HG03025 (cell line): ENCODE results near the gene EMILIN1.
"Not testable (repeated sequence)": the region's sequence is repeated elsewhere in the genome, so short reads cannot be mapped to it uniquely, and the experiment has no call there.

ENCODE experiments used
- ATAC-seq: cut with Tn5 transposase; IDR thresholded peaks from one replicate; pipeline ENCODE4 v1.9.1; 2021; ENCODE audit warnings: mild to moderate bottlenecking, moderate library complexity; ENCODE audit not compliant: unreplicated experiment, low FRiP score

The EMILIN1 gene

GRCh38 chr2:27053321-27053720 lies 25.1 kb upstream of the EMILIN1 start:
- no peak for ATAC-seq

GRCh38 chr2:27053776-27054175 lies 24.6 kb upstream of the EMILIN1 start:
- no peak for ATAC-seq

- ATAC-seq, result no peak
These were observed 23.7 kb upstream of the EMILIN1 start for GRCh38 chr2:27054721-27055120.

DNA sequence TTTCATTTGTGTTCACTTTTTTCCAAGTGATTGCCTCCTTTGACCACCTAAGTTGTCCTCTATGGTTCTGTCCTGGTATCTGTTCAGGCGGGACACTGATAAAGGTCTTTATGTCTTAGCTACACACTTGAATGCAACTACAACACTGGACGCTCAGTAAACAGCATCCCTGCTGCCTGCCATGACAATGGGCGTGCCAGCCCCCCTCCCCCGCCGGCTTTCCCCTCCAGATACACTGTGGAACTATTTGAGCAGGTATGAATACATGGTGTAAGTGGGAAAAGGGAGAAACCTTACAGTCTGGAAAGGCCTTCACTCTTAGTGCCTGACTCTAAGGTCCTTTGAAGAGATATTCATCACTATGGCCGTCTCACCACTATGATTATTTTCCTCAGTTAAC lies 21.2 kb upstream of the EMILIN1 start:
- ATAC-seq, result no peak

DNA sequence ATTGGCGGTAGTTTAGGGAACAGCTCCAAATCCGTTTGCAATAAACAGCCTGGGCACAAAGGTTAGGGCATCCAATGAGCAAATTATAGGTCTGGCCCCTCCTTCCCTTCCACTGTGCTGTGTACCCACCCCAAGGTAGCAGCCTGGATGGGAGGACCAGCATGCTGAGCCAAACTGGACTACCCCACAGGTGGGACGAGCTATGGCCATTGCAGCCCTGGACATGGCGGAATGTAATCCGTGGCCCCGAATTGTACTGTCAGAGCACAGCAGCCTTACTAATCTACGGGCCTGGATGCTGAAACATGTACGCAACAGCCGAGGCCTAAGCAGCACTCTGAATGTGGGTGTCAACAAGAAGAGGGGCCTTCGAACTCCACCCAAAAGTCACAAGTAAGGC lies 20.2 kb upstream of the EMILIN1 start:
- ATAC-seq, result no peak

GRCh38 chr2:27059141-27059820 lies 19.1 kb upstream of the EMILIN1 start:
- no peak for ATAC-seq

DNA sequence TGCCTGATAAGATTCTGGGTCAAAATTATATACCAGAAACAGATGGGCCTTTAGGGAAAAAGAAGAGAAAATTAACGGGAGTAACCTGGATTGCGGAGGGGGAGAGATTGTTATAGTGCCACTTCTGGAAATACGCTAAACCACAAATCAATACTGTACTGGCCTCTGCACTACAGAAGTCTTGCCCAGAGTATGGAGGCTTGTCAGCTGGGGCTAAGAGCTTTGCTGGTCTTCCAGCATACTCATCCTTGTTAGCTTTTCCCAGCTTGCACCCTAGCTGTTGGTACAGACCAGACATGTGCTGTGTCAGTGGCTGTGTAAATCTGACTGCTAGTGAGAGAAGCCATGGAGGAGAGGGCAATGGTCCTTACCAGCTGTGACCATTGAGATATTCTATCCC lies 18.1 kb upstream of the EMILIN1 start:
- no peak for ATAC-seq

DNA sequence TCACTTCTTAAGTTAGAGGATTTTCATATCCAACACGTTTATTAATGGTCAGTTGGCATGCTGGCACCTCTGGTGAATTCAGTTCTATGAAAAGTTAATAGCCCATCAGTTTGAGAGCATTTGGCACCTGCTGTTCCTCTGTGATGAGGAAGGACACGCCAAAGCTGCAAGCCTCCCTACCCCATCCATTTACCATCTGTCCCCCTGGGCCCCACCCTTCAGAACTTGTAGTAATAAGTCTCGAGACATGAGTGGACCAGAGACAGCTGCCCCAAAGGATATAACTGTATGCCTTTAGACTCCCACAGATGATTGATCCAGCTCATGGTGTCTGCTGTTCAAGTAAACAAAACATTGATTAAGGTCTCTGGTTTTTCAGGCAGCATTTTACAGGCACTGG lies 13.3 kb upstream of the EMILIN1 start:
- no peak for ATAC-seq

DNA sequence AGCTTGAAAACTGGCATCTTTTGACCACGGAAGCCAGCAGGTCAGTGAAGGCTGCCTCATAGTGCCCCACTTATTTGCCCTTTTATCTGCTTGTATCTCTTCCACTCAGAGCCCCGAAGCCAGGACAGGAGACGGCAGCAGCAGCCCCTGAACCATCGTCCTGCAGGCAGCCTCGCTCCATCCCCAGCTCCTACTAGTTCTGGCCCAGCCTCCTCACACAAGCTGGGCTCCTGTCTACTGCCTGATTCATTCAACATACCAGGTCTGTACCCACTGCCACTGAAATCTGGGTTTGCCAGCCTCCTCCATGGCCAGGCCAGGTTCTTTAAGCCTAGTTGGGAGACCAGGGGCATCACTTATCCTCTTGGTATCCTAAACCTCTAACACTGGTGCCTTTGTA lies 11.0 kb upstream of the EMILIN1 start:
- ATAC-seq, result no peak

DNA sequence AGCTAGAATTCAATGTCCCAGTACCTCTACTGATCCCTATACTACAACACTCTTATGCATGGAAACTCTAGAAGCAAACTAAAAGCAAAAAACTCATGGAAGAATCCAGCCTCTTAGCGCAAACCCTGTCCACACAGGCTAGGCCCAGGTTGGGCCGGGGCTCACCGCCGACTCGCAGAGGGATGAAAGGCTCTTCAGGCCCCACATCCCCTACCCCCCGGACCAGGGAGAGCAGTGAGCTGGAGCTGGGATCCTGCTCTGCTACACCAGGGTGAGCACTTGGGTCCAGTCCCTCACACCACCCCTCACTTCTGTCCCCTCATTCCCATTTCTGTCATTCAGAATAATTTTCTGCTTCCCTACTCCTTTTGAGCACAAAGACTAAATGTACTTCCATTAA lies 9.0 kb upstream of the EMILIN1 start:
- ATAC-seq, result no peak

DNA sequence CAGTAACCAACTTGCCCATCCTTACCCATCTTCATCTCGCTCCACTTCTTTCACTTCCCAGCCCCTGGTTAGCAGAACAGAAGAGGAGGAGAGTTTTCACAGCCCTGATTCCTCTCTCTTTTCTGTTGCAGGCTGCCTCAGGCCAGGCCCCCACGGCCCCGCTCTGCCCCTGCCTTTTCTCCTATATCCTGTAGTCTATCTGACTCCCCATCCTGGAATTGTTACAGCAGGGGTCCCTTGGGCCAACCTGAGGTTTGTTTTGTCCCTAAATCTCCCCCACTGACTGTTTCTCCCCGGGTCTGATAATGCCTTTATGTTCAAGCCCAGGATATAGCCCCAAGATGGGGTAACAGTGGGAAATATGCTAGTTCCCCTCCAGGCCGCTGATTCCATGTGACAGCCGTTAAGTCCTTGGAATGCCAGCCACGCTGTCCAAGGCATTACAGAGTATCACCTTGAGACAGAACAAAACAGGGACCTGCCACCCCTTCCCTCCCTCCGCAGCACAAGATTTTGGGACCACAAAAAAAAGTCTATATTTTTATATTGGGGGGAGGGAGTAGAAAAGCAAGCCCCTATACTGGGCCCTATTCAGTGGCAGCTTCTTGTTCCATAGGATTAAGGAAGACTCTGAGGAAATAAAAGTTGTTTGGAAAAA lies 8.3 kb upstream of the EMILIN1 start:
- no peak for ATAC-seq

DNA sequence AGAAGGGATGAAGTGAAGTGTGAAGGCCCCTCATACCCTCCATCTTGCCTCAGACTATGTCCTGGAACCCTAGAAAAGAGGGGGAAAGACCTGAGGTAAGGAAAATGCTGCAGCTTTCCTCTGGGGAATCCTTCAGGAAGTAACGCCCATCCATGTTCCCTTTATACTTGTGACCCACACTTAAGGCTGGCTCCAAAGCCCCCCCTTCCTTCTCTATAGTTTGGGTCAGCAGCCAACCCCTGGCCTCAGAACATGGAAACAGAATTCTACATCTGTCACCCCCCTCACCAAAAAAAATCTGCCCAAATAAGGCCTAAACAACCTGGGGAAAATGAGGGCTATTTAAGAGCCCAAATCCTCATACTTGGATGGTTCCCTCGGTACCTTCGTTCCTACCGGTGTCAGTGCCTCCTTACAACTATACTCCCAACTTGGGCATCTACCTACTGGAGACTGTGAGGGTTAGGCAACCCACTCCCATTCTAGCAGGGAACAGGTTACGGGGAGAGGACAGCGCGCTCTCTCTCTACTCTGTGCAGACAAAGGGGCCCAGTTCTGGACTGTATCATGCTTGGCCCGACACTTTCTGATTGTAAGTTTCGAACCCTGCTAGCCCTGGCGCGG lies 7.7 kb upstream of the EMILIN1 start:
- ATAC-seq, result peak; percentile 12

GRCh38 chr2:27071277-27071989 lies 7.0 kb upstream of the EMILIN1 start, which contains the start of gene OST4:
Gene OST4, minus strand, starts transcription at chr2:27071654.
- ATAC-seq, result peak; percentile 76

GRCh38 chr2:27071990-27072830 lies 6.2 kb upstream of the EMILIN1 start:
- ATAC-seq, result peak; percentile 19

DNA sequence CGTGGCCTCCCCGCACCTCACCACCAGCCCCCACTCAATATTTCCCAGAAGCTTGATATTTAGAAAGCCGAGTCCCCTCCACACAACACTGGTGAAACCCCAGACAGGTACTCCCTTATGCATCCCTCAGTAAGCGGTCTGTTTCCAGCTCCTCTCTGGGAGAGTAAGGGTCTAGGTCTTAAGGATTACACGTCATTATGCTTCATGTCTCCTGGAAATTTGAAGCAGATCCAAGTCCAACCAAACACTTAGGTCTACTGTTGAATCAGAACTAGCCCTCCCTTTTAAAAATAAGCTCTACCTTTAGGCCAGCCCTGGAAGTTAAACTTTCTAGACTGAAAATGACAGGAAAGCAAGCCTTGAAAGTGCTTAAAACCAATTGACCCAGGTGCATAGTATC lies 5.5 kb upstream of the EMILIN1 start:
- ATAC-seq, result no peak

GRCh38 chr2:27073782-27074181 lies 4.6 kb upstream of the EMILIN1 start:
- no peak for ATAC-seq

GRCh38 chr2:27074738-27075565 lies 3.5 kb upstream of the EMILIN1 start:
- ATAC-seq, result no peak

DNA sequence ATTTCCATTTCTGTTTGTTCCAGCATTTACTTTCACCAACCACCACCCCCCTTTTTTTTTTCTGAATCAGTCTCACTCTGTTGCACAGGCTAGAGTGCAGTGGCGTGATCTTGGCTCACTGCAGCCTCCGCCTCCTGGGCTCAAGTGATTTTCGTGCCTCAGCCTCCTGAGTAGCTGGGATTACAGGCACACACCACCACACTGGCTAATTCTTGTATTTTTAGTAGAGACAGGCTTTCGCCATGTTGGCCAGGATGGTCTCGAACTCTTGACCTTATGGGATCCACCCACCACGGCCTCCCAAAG lies 2.9 kb upstream of the EMILIN1 start:
- not testable (repeated sequence) for ATAC-seq

- ATAC-seq, result no peak
These were observed 2.1 kb upstream of the EMILIN1 start for GRCh38 chr2:27076323-27076722.

DNA sequence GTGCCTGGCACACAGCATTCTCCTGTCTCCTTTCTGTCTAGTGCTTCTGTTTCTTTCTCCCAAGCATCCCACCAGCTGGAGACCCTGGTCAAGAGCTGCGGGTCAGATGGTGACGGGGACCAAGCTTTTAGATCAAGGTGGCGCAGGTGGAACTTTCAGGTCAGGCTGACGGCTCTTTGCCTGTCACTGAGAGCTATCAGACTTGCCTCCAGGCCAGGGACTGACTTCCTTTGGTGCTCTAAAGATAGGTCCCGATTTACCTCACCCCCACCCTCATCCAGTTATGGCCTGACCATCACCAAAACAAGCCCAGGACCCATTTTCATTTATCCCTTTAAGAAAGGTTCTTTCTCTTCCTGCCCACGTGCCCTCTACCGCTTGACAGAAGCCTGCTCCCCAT lies 1.2 kb upstream of the EMILIN1 start:
- no peak for ATAC-seq
